PC-9 (cell line): ENCODE data around the gene DYSF. TPM values are rescaled to one million over a fixed set of nuclear protein-coding genes. Genes with fewer than 3 reads are reported as not detected.

Experiments used
- BruUV-seq: library from RNA; stranded (reverse); fragments of 400-500 nt; replicated peaks from 2 replicates; lab custom pipeline; 2021; lab: Mats Ljungman, UMichigan
- CTCF ChIA-PET: fragments of 300-600 bp; sonication (Branson Sonifier 250); formaldehyde crosslinking; loops from one replicate; lab custom pipeline; 2022; ENCODE audit warnings: antibody characterized with exemption; lab: Charles Lee
- POLR2A ChIA-PET: fragments of 300-600 bp; sonication (Branson Sonifier 250); formaldehyde crosslinking; loops from one replicate; lab custom pipeline; 2022; ENCODE audit warnings: antibody characterized with exemption; ENCODE audit not compliant: unreplicated experiment; lab: Charles Lee
- DNase-seq, 2 experiments: peaks; one replicate each; pipeline versions ENCODE4 v3.0.0 to v3.0.0-alpha.2; 2015 to 2022; ENCODE audit warnings: mixed read lengths in 1 of 2
- H2AFZ ChIP-seq: fragments of 200-600 bp; sonication (generic); 2 replicates; pipeline ENCODE4 v1.8.1; 2017; ENCODE audit warnings: antibody characterized with exemption
- H3F3A ChIP-seq: fragments of 200-600 bp; sonication (generic); 2 replicates; pipeline ENCODE4 v1.8.1; 2017; ENCODE audit warnings: antibody characterized with exemption, mild to moderate bottlenecking, low read depth; ENCODE audit not compliant: insufficient read depth
- H3K27ac ChIP-seq: fragments of 200-600 bp; sonication (generic); 2 replicates; pipeline ENCODE4 v1.6.1; 2016; ENCODE audit warnings: mixed run types
- H3K27me3 ChIP-seq: fragments of 200-600 bp; sonication (generic); 2 replicates; pipeline ENCODE4 v1.6.1; 2016; ENCODE audit warnings: low read depth, mixed run types; ENCODE audit not compliant: insufficient read depth
- H3K36me3 ChIP-seq: fragments of 200-600 bp; sonication (generic); 2 replicates; pipeline ENCODE4 v1.6.1; 2016; ENCODE audit warnings: low read depth, mixed run types
- H3K4me1 ChIP-seq: fragments of 200-600 bp; sonication (generic); replicated peaks from 2 replicates; pipeline ENCODE4 v1.6.1; 2016; ENCODE audit warnings: mixed run types; ENCODE audit not compliant: insufficient read depth
- H3K4me2 ChIP-seq: fragments of 200-600 bp; sonication (generic); 2 replicates; pipeline ENCODE4 v1.6.1; 2017; ENCODE audit warnings: mixed run types
- H3K4me3 ChIP-seq: fragments of 200-600 bp; sonication (generic); 2 replicates; pipeline ENCODE4 v1.6.1; 2016; ENCODE audit warnings: mixed run types
- H3K79me2 ChIP-seq: fragments of 200-600 bp; sonication (generic); 2 replicates; pipeline ENCODE4 v1.6.1; 2017; ENCODE audit warnings: low read depth, mixed run types
- H3K9me2 ChIP-seq: fragments of 200-600 bp; sonication (generic); 2 replicates; pipeline ENCODE4 v1.8.1; 2017; ENCODE audit warnings: mild to moderate bottlenecking; ENCODE audit not compliant: insufficient read depth
- H3K9me3 ChIP-seq: fragments of 200-600 bp; sonication (generic); 2 replicates; pipeline ENCODE4 v1.8.1; 2016; ENCODE audit warnings: low read depth; ENCODE audit not compliant: insufficient read depth
- H4K20me1 ChIP-seq: fragments of 200-600 bp; sonication (generic); 2 replicates; pipeline ENCODE4 v1.8.1; 2017; ENCODE audit not compliant: insufficient read depth
- EZH2 ChIP-seq: fragments of 200-600 bp; sonication (generic); IDR thresholded peaks from 2 replicates; pipeline ENCODE4 v1.8.0; 2017; ENCODE audit warnings: antibody characterized with exemption, low read depth
- intact Hi-C: fragments of 100-400 bp; cut with micrococcal nuclease; formaldehyde crosslinking; loops from one replicate; pipeline ENCODE4 v1.10.0; 2022; ENCODE audit not compliant: unreplicated experiment
- total RNA-seq: library from RNA; stranded (reverse); gene quantifications from 2 replicates; pipeline ENCODE4 v1.2.3, GENCODE V29; 2021
- TF ChIP-seq, protein P1 (sequence below): fragments of 200-600 bp; sonication (generic); conservative IDR thresholded peaks from 2 replicates; pipeline ENCODE4 v1.6.1; 2017; ENCODE audit warnings: mixed run types, antibody characterized with exemption, mild to moderate bottlenecking, moderate library complexity

DYSF gene
- total RNA-seq, 1 experiment from 2014 or later, result 12.2 TPM

DNA sequence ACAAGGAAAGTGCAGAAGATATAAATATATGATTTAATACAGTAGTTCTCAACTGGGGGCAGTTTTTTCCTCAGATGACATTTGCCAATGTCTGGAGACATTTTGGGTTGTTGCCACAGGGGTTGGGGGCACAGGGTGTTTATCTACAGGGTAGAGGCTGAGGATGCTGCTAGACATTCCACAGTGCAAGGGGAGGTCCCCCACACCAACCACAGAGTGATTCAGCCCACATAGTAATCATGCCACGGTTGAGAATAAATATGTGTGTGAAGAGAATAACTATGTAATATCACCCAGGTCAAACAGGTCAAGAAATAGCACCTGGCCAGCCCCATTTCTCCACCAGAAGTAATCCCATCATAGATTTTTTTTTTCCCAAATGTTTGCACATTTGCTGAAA, 17.9 kb downstream of the DYSF start:
- H3K4me3 ChIP-seq, result no peak overlapping the region
- DNase-seq, result peak in 1 of 2 experiments; percentile 35
- ChIA-PET CTCF (no interaction called here), POLR2A (no interaction called here)
- no peaks in the 10 kb centered on the region for H3K79me2 ChIP-seq
- no peak overlapping the region for H3K4me2 ChIP-seq
- no peak overlapping the region for H3K27ac ChIP-seq
- H3K9me2 ChIP-seq, result no peaks in the 10 kb centered on the region
- peaks cover 2% of the 10 kb centered on the region; the same call in 1 of the 2 replicates for H3F3A ChIP-seq
- no peak for TF ChIP-seq EZH2
- TF ChIP-seq, protein P1, sequence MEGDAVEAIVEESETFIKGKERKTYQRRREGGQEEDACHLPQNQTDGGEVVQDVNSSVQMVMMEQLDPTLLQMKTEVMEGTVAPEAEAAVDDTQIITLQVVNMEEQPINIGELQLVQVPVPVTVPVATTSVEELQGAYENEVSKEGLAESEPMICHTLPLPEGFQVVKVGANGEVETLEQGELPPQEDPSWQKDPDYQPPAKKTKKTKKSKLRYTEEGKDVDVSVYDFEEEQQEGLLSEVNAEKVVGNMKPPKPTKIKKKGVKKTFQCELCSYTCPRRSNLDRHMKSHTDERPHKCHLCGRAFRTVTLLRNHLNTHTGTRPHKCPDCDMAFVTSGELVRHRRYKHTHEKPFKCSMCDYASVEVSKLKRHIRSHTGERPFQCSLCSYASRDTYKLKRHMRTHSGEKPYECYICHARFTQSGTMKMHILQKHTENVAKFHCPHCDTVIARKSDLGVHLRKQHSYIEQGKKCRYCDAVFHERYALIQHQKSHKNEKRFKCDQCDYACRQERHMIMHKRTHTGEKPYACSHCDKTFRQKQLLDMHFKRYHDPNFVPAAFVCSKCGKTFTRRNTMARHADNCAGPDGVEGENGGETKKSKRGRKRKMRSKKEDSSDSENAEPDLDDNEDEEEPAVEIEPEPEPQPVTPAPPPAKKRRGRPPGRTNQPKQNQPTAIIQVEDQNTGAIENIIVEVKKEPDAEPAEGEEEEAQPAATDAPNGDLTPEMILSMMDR, result no peak
- no peaks in the 10 kb centered on the region for H3K27me3 ChIP-seq
- no peaks in the 10 kb centered on the region for H3K36me3 ChIP-seq
- no peaks in the 10 kb centered on the region for H3K9me3 ChIP-seq
- BruUV-seq, result no TSS peak
- intact Hi-C loops, result no loop called here
- H3K4me1 ChIP-seq, result peaks cover 24% of the 10 kb centered on the region
- H2AFZ ChIP-seq, result no peak overlapping the region
- H4K20me1 ChIP-seq, result no peaks in the 10 kb centered on the region

DNA sequence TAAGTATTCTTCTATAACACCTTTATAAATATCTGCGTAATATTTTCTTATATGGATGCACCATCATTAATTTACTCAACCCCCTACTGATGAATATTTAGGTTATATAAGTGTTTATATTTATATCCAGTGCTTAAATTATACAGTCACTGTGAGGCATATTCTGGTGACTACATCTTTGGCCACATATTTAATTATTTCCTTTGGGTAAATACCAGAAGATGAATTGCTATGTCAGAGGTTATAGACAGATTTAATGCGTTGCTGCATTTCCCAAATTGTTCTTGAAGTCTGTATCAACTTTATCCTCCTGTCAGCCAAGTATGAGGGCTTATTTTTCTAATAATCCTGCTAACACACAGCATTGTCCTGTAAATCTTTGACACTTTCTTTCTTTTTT, 18.7 kb downstream of the DYSF start:
- Histone ChIP-seq H3K4me2 (no peak overlapping the region), H3K9me3 (no peaks in the 10 kb centered on the region)
- no TSS peak for BruUV-seq

DNA sequence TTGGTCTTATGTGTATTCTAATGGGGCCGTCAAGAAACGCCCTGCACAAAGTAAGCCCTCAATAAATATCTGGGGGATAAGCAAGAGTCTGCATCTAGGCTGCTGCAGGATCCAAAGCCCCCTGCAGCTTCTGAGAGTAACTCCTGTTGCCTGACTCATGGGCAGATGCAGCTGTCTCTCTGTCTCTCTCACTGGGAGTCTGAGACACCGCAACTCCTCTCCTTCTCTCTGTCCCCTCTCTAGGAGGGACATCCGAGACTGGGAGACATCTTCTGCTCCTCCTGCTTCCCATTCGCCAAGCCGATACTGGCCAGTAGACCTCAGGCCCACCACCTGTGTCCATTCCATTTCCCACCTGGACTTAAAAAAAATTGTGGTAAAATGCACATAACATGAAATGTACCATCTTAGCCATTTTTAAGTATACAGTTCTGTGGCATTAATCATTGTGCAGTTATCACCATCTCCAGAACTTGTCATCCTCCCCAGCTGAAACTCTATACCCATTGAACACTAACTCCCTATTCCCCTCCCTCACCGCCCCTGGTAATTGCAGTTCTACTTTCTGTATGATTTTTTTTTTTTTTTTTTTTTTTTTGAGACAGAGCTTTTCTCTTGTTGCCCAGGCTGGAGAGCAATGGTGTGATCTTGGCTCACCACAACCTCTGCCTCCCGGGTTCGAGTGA, 20.1 kb downstream of the DYSF start:
- H3K4me2 ChIP-seq, result no peak overlapping the region
- CTCF ChIA-PET, result no interaction called here

More for the DNA sequence above, 18.7 kb downstream of the DYSF start:
- no peak for TF ChIP-seq EZH2
- TF ChIP-seq, protein P1, result no peak
- Histone ChIP-seq H4K20me1 (no peaks in the 10 kb centered on the region), H3K4me3 (no peak overlapping the region), H3K4me1 (peaks cover 26% of the 10 kb centered on the region), H2AFZ (no peak overlapping the region), H3F3A (peaks cover 8% of the 10 kb centered on the region), H3K9me2 (no peaks in the 10 kb centered on the region), H3K36me3 (no peaks in the 10 kb centered on the region), H3K27me3 (no peaks in the 10 kb centered on the region), H3K27ac (no peak overlapping the region), H3K79me2 (no peaks in the 10 kb centered on the region)
- POLR2A ChIA-PET, result no interaction called here
- DNase-seq, result peak in 1 of 2 experiments; percentile 28
- intact Hi-C loops, result no loop called here
- CTCF ChIA-PET, result no interaction called here

More for the DNA sequence above, 20.1 kb downstream of the DYSF start:
- H2AFZ ChIP-seq, result no peak overlapping the region
- no peaks in the 10 kb centered on the region for H4K20me1 ChIP-seq
- H3F3A ChIP-seq, result peaks cover 13% of the 10 kb centered on the region
- no peaks in the 10 kb centered on the region for H3K9me3 ChIP-seq
- H3K79me2 ChIP-seq, result no peaks in the 10 kb centered on the region
- no peak overlapping the region for H3K4me3 ChIP-seq
- intact Hi-C loops, result no loop called here
- DNase-seq, result peak in 1 of 2 experiments; percentile 19
- H3K27ac ChIP-seq, result no peak overlapping the region
- no TSS peak for BruUV-seq
- no peaks in the 10 kb centered on the region for H3K36me3 ChIP-seq
- POLR2A ChIA-PET, result no interaction called here
- H3K27me3 ChIP-seq, result no peaks in the 10 kb centered on the region
- H3K9me2 ChIP-seq, result no peaks in the 10 kb centered on the region
- peaks cover 26% of the 10 kb centered on the region for H3K4me1 ChIP-seq
- TF ChIP-seq, protein P1, result no peak
- no peak for TF ChIP-seq EZH2
